GM12801 (cell line): ENCODE measurements around the gene ZNF48.

Experiments used
- TF ChIP-seq, protein P1 (sequence below): IDR thresholded peaks from one replicate; pipeline ENCODE4 v1.5.1; 2011; ENCODE audit warnings: control low read depth; ENCODE audit not compliant: insufficient read length; ENCODE audit errors: extremely low read depth

The ZNF48 gene

DNA sequence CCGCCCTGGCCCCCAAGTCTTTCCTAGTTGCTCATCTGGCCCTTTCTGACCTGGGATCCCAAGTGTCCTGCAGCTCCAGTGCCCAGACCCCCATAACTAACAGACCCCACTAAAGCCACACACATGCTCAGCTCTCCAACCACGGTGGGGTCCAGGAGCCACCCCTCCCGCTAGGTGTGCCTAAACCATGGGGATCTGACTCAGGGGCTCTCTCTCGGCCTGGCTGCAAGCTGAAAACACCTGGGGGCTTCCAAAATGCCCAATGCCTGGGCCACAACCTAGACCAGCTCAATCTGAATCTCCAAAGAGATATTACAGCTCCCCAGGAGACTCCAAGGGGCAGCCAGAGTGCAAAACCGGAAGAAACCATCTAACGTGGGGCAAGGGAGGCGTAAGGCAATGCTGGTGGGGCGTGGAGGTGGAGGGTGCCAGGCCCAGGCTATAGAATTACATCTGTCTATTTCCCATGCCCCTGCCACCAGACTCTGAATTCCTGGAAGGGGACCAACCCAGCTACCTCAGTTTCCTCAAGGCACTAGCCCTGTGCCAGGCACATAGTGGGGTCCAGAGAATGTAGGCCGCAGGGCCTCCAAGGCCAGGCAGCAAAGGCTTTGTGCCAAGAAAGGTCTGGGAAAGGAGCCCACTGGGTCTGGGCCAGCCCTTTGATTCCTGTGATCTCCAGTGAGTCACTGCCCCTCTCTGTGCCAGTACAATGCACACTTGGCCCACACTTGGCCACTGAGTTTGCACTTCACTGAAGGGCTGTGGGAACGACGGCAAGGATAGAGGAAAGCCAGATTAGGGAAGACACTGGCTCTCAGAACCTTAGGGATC is 43.4 kb upstream of the ZNF48 start:
- TF ChIP-seq, protein P1, sequence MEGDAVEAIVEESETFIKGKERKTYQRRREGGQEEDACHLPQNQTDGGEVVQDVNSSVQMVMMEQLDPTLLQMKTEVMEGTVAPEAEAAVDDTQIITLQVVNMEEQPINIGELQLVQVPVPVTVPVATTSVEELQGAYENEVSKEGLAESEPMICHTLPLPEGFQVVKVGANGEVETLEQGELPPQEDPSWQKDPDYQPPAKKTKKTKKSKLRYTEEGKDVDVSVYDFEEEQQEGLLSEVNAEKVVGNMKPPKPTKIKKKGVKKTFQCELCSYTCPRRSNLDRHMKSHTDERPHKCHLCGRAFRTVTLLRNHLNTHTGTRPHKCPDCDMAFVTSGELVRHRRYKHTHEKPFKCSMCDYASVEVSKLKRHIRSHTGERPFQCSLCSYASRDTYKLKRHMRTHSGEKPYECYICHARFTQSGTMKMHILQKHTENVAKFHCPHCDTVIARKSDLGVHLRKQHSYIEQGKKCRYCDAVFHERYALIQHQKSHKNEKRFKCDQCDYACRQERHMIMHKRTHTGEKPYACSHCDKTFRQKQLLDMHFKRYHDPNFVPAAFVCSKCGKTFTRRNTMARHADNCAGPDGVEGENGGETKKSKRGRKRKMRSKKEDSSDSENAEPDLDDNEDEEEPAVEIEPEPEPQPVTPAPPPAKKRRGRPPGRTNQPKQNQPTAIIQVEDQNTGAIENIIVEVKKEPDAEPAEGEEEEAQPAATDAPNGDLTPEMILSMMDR: no peak

DNA sequence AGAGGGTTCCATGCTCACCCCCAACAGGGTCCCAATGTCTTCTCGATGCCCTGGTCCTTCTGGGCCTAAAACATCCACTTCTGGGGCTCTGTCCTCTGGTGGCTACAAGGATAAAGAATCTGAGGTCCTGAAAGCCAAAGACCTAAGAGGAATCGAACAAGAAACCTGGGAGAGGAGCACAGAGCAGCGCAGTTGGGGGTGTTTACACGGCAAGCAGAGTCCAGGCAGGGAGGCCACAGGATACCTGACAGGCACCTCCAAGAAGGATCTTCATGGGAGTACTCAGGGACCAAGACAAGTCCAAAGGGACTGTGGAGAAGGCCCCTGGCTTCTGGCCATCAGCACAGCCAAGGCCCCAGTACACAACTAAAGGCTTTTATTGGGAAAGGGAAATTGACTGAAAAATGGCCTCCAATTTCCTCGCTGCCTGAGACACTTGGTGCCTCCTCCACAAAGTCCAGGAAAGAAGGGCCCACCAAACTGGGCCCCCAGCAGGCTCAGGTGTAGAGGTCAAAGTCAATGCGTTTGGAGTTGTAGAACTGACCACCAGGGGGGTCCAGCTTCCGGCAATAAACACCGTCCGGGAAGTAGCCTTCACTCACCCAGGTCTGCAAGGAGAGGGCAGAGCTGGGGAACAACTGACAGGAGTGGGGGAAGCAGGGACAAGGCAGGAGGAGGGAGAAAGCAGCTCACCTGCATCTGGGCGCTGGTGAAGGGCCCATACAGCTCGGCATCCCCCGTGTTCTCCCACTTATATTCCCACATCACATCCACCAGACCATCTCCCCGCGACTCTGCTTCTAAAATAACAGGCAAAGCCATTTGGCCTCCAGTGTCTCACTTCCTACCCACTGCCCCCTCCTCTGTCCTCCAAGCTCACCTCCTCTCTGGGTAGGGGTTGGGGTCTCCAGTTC is 42.5 kb upstream of the ZNF48 start:
- TF ChIP-seq, protein P1: no peak

GRCh38 chr16:30353438-30354129 is 41.6 kb upstream of the ZNF48 start:
- TF ChIP-seq, protein P1: no peak

DNA sequence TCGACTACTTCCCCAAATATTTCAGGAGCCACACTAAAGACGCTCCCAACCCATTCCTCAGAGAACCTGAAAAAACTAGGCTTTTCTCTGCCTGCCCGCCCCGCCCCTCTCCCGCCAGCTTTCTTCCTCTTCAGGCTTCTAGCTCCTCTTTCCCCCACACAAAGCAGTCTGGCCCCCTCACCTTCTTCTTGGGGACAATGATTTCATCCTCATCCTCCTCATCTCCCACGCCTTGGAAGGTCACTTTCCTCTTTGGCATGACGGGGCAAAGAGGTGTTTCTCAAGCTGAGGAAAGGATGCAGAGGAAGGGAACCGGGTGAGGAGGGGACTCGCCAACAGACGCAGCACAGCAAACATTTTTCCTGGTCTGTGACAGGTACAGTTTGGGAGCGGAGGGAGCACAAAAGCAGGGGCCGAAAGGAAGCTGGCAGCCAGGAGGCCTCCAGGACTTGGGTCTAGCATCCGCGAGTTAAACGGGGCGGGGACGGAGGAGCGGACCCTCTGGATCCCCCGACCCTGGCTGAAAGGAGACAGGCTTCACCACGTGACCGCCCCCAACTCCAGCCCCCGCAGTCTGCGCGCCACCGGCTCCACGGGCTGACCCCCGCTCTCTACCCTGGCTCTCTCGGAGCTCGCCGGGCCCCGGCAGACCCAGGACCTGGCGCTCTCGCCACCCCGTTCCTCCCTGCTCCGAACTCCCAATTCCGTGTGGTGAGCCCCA is 40.6 kb upstream of the ZNF48 start:
- TF ChIP-seq, protein P1: no peak

- TF ChIP-seq, protein P1: no peak
Measured at GRCh38 chr16:30355144-30355953, 39.9 kb upstream of the ZNF48 start, which contains the start of gene CD2BP2. Gene CD2BP2 (minus strand): TSS chr16:30355308. CDS start chr16:30354681, 627 bp downstream.

- TF ChIP-seq, protein P1: no peak
Measured at GRCh38 chr16:30355954-30356308, 39.3 kb upstream of the ZNF48 start.
